HL-60 (cell line): Measurements from ENCODE around the gene RBM42.

Experiments used
- DNase-seq, 2 experiments: peaks; one replicate each; pipeline ENCODE4 v3.0.0-alpha.2; 2010 to 2020; ENCODE audit warnings: low read depth in 1 of 2, low spot score in 1 of 2
- H3K27ac ChIP-seq: fragments of 250-450 bp; sonication (Bioruptor Pico); replicated peaks from 2 replicates; pipeline ENCODE4 v1.5.1; 2020; ENCODE audit warnings: mild to moderate bottlenecking, moderate library complexity
- H3K27me3 ChIP-seq: fragments of 250-450 bp; sonication (Bioruptor Pico); 2 replicates; pipeline ENCODE4 v1.5.1; 2021; ENCODE audit warnings: mild to moderate bottlenecking, moderate library complexity; ENCODE audit not compliant: insufficient read depth, poor library complexity, severe bottlenecking
- H3K4me3 ChIP-seq: replicated peaks from 2 replicates; pipeline ENCODE4 v1.5.1; 2011; ENCODE audit warnings: mild to moderate bottlenecking, control low read depth, low read length; ENCODE audit not compliant: insufficient read depth
- CTCF ChIP-seq: IDR thresholded peaks from one replicate; pipeline ENCODE4 v1.5.1; 2011; ENCODE audit warnings: low read length, control low read depth, inconsistent platforms; ENCODE audit not compliant: insufficient read depth
- GABPA ChIP-seq: IDR thresholded peaks from 2 replicates; pipeline ENCODE4 v1.6.1; 2012; ENCODE audit warnings: low read depth
- POLR2AphosphoS5 ChIP-seq: IDR thresholded peaks from 2 replicates; pipeline ENCODE4 v1.6.1; 2012; ENCODE audit warnings: low read depth
- REST ChIP-seq: IDR thresholded peaks from 2 replicates; pipeline ENCODE4 v1.6.1; 2012; ENCODE audit warnings: low read depth; ENCODE audit not compliant: insufficient replicate concordance
- SPI1 ChIP-seq: IDR thresholded peaks from 2 replicates; pipeline ENCODE4 v1.6.1; 2012; ENCODE audit warnings: low read depth, mild to moderate bottlenecking, borderline replicate concordance

Gene RBM42

GRCh38 chr19:35636651-35637050 lies 7.8 kb downstream of the RBM42 start:
- Histone ChIP-seq H3K27me3 (no peaks in the 10 kb centered on the region), H3K27ac (no peak overlapping the region), H3K4me3 (no peak overlapping the region)
- no peak for TF ChIP-seq SPI1
- TF ChIP-seq POLR2AphosphoS5, result no peak
- no peak for TF ChIP-seq CTCF
- TF ChIP-seq REST, result no peak
- no peak for TF ChIP-seq GABPA
- no peak for DNase-seq

GRCh38 chr19:35637165-35637564 lies 8.3 kb downstream of the RBM42 start:
- Histone ChIP-seq H3K27ac (no peak overlapping the region), H3K4me3 (no peak overlapping the region), H3K27me3 (no peaks in the 10 kb centered on the region)
- DNase-seq, result no peak
- TF ChIP-seq SPI1 (no peak), REST (no peak), POLR2AphosphoS5 (no peak), CTCF (no peak), GABPA (no peak)

GRCh38 chr19:35639321-35639639 lies 10.4 kb downstream of the RBM42 start:
- no peak for DNase-seq

GRCh38 chr19:35639863-35640262 lies 11.0 kb downstream of the RBM42 start:
- no peak overlapping the region for H3K27ac ChIP-seq
- DNase-seq, result no peak
- no peaks in the 10 kb centered on the region for H3K27me3 ChIP-seq
- no peak overlapping the region for H3K4me3 ChIP-seq
- no peak for TF ChIP-seq POLR2AphosphoS5
- TF ChIP-seq REST, result no peak
- TF ChIP-seq CTCF, result no peak

More at GRCh38 chr19:35639321-35639639, 10.4 kb downstream of the RBM42 start:
- Histone ChIP-seq H3K27ac (no peak overlapping the region), H3K4me3 (no peak overlapping the region), H3K27me3 (no peaks in the 10 kb centered on the region)
- TF ChIP-seq SPI1 (no peak), POLR2AphosphoS5 (no peak)
